Posterior cingulate gyrus (tissue), 11 donors: ENCODE measurements around the gene NLRP3.
"Not testable (repeated sequence)": the region's sequence is repeated elsewhere in the genome, so short reads cannot be mapped to it uniquely, and the experiment has no call there.

Experiments used
- DNase-seq, 10 donors: peaks; one replicate each; pipeline versions ENCODE4 v3.0.0 to v3.0.0-alpha.2; 2020 to 2021; ENCODE audit warnings: mixed read lengths in 3 of 10
- intact Hi-C: fragments of 100-400 bp; cut with DNase I; formaldehyde crosslinking; loops from one replicate; pipeline ENCODE4 v1.15.1; 2023

Gene NLRP3

DNA sequence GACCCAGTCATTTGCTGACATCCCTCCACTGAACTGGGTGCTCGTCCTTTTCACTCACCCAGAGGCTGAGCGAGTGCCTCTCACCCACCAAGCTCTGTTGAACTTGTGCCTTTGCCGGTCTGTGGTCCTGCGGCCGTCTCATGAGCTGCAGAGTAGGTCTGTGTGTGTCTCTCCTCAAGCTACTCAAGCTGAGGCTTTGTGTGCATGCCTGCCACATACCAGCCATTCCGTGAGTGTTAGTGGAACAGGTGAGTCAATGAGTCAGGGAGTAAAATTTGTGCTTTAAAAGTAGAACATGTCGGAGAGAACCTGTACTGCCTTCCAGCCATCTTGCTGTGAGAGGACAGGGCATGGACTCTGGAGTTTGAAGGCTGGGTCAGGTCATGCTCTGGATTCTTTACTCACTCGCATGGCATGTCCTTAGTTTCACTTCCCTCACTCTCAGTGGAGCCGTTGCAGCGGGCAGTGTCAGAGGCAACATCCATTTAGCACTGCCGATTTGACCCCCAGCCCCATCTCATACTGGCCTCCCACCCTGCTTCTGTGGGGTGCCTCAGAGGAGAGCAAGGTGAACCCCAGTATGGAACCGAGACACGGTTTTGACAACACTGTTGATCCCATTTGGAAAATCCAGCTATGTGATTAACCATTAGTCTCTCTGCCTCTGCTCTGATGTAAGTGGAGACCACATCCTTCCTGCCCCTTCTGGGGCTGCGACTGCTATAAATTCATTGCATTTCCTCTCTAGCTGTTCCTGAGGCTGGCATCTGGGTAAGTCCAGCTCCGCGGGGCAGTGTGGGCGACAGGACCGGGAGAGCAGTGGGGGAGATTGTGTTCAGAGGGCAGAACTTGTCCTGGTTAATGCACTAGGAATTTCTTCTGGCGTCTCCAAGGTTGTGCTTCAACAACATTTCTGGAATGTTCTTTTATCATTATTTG lies at the start of gene NLRP3:
TSS of gene NLRP3 (plus strand) at position 751 of the 939 bp plus-strand sequence. CDS start 2,628 bp downstream, outside the sequence.
- peak in 2 of 10 donors; percentile 16 to 65 for DNase-seq
- intact Hi-C loops = no loop called here

DNA sequence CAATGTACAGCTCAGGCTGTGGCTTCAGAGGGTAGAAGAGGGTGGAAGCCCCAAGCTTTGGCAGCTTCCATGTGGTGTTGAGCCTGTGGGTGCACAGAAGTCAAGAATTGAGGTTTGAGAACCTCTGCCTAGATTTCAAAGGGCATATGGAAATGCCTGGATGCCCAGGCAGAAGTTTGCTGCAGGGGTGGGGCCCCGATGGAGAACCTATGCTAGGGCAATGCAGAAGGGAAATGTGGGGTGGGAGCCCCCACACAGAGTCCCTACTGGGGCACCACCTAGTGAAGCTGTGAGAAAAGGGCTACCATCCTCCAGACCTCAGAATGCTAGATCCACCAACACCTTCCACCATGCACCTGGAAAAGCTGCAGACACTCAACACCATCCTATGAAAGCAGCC lies 49.6 kb upstream of the NLRP3 start:
- intact Hi-C loops = not testable (repeated sequence)
- peak in 1 of 10 donors; percentile 16 for DNase-seq

DNA sequence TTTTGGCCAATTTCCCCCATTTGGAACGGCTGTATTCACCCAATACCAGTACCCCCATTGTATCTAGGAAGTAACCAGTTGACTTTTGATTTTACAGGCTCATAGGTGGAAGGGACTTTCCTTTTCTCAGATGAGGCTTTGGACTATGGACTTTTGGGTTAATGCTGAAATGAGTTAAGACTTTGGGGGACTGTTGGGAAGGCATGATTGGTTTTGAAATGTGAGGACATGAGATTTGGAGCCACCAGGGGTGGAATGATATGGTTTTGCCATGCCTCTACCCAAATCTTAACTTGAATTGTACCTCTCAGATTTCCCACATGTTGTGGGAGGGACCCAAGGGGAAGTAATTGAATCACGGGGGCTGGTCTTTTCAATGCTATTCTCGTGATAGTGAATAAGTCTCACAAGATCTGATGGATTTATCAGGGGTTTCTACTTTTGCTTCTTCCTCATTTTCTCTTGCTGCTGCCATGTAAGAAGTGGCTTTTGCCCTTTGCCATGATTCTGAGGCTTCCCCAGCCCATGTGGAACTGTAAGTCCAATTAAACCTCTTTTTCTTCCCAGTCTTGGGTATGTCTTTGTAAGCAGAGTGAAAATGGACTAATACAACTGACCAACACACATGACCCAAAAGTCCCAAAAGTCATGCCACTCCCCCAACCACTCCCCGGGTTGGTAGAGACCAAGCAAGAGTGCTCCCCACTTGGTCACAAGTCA lies 48.9 kb upstream of the NLRP3 start:
- intact Hi-C loops = no loop called here

DNA sequence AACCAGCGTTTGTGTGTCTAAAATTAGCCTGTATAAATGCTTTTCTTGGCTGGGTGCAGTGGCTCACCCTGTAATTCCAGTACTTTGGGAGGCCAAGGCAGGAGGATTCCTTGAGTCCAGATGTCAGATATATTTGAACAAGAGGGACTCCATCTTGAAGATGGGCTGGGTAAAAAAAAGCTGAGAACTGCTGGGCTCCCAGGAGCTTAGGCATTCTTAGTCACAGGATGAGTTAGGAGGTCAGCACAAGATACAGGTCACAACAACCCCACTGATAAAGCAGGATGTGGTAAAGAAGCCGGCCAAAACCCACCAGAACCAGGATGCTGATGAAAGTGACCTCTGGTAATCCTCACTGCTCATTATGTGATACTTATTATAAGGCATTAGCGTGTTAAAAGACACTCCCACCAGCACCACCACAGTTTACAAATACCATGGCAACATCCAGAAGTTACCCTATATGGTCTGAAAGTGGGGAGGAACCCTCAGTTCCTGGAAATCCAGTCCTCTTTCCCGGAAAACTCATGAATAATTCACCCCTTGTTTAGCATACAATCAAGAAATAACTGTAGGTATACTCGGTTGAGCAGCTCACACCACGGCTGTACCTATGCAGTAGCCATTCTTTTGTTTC lies 48.1 kb upstream of the NLRP3 start:
- intact Hi-C loops = no loop called here
- DNase-seq = peak in 1 of 10 donors; percentile 3

More for the DNA sequence above, 48.9 kb upstream of the NLRP3 start:
- peak in 1 of 10 donors; percentile 8 for DNase-seq

DNA sequence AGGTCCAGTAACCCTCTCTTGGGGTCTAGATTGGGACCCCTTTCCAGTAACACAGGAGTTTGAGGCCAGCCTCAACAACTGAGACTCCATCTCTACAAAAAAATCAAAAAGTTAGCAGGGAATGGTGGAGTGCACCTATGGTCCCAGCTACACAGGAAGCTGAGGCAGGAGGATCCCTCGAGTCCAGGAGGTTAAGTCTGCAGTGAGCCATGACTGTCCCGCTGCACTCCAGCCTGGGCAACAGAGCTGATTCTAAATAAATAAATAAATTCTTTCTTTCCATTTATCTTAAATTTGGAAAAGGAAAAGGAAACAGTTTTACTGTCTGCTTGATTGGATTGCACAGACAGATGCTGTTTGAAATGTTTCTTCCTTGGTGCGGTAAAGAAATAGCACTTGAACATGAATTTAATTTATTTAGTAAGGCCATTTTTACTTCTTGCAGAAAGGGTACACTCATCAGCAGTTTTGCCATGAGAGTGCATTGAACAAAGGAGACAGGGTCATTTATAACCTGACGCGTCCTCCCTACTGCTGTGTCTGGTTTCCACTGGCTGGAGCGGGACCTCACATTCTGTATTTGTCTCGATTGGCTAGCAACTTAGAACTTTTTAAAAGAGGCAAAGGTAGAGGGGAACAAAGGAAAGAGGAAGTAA lies 47.4 kb upstream of the NLRP3 start:
- intact Hi-C loops = no loop called here
- peak in 1 of 10 donors; percentile 65 for DNase-seq

DNA sequence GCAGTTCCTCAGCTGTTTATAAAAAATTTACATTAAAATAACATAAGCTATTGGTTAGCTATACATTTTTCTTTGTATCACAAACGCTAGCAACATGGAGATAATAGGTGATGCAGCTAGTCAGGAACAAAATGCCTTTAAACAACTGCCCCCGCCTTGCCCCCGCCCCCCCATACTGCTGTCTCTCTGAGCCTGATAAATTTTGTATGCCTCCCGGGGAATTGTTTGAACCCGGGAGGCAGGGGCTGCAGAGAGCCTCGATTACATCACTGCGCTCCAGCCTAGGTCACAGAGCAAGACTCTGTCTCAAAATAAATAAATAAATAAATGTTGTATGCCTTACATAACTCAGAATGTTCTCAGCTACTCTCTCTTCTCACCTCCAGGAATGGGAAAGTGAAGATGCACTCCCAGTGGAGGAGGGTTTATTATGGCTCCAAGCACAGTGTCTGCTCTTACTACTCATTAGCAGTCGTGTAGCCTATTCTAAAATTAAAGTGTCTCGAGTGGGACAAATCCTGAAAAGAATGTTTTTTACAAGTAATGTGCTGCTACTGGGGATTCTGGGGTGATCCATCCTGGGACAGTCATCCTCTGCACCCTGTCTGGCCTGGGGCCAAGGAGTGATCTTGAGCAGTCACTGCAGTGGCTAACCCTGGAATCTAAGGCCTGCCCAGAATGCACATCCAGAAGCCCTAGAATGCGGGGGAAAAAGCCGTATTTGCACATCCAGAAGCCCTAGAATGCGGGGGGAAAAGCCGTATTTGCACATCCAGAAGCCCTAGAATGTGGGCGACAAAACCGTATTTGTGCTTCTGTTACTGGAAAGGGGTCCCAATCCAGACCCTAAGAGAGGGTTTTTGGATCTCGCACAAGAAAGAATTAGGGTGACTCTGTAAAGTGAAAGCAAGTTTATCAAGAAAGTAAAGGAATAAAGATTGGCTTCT lies 44.9 kb upstream of the NLRP3 start:
- DNase-seq = peak in 4 of 10 donors; percentile 28 to 71 (median 42)
- intact Hi-C loops = loop anchor here (10.0 kb wide), 1 partner anchor 204 kb away; no protein-coding TSS in a partner anchor

DNA sequence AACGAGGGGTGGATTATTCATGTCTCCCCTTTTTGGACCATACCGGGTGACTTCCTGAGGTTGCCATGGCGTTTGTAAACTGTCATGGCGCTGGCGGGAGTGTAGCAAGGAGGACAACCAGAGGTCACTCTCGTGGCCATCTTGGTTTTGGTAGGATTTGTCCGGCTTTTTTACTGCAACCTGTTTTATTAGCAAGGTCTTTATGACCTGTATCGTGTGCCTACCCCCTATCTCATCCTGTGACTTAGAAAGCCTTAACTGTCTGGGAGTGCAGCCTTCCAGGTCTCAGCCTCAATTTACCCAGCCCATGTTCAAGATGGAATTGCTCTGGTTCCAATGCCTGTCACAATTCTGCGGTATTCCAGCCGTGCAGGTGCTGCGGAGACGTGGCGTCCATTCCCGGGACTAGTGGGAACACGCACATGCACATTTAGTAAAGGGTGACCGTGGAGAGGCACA lies 44.1 kb upstream of the NLRP3 start:
- DNase-seq = peak in 1 of 10 donors; percentile 38
- intact Hi-C loops = loop anchor here (1.0 to 10.0 kb wide), 2 partner anchors 115 to 203 kb away; no protein-coding TSS in a partner anchor

DNA sequence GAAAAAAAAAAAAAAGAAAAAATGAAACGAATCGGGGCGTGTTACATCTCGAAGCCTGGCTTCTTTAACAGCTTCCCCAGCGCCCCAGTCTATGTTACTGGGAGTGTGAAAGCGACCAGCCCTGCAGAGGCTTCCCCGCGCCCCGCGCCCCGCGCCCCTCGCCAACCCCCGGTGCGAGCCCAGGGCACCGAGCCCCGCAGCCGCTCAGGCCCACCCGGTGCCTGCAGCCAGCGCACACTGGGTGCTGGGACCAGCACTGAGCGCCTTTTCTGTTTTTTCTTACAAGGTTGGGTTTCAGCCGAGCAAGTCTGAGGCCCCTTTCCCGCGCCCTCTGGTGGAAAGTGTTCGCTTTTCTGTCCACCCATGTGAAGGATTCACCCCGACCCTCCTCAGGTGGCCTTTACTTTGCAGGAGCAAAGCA lies 42.2 kb upstream of the NLRP3 start:
- intact Hi-C loops = loop anchor here (10.0 kb wide), 1 partner anchor 201 kb away; no protein-coding TSS in a partner anchor
- peak in 7 of 10 donors; percentile 16 to 89 (median 52) for DNase-seq

DNA sequence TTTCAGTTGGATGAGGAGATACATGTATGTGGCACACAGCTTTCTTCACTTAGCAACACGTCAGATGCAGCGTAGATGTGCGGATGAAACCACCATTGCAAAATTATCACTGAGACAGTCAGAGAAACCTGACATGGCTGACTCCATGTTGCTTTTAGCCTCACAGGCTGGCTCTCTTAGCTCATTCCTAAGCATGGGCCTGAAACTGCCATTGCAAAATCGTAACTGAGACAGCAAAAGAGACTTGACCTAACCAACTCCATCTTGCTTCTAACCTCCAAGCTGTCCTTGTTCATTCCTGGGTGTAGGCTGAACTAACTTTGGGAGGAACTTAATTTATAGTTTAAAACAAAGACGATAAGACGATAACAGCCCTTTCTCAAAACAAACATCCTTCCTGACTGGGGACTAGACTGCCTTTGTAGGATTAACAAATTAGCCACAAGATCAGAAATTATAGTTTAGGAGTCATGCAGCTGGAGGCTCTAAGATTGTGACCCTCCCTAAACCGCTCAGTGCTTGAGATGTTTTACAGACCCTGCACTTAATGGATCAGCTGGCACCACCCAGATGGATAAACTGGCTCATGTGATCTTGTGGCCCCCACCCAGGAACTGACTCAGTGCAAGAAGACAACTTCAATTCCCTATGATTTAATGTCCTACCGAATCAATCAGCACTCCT lies 41.2 kb upstream of the NLRP3 start:
- peak in 1 of 10 donors; percentile 1 for DNase-seq
- intact Hi-C loops = loop anchor here (10.0 kb wide), 1 partner anchor 200 kb away; no protein-coding TSS in a partner anchor

DNA sequence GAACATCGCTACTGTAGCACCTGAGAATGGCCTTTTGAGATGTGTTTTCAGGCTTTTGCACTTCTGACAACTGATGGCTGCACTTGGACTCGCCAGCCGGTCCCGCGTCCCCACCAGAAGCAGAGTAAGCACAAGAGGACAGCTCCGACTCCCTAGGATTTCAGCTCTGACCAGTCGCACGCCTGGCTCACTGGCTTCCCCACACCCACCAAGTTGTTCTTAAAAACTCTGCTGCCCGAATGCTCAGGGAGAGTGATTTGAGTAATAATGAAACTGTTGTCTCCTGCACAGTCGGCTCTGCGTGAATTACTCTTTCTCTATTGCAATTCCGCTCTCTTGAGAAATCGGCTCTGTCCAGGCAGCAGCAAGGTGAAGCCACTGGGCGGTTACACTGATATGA lies 40.2 kb upstream of the NLRP3 start:
- peak in 1 of 10 donors; percentile 27 for DNase-seq

DNA sequence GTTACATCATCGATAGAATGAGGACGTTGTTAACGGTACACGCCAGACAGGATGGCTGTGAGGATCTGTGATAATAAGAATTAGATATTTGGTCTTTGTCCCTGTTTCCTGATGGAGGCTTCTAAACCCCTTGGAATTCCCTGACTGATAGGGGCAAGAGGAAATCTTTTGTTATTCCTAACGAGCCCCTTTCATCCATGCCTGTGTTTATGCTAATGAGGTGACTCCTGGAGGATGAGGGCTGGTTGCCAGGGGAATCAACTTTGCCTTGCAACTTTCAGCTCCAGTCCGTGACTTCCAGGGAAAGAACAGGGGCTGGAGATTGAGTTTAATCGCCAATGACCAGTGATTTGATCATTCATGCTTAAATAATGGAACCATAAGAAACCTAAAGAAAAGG lies 39.3 kb upstream of the NLRP3 start:
- intact Hi-C loops = loop anchor here (10.0 kb wide), 1 partner anchor 198 kb away; no protein-coding TSS in a partner anchor
- DNase-seq = peak in 1 of 10 donors; percentile 8

More for the DNA sequence above, 40.2 kb upstream of the NLRP3 start:
- intact Hi-C loops = loop anchor here (10.0 kb wide), 1 partner anchor 199 kb away; no protein-coding TSS in a partner anchor

DNA sequence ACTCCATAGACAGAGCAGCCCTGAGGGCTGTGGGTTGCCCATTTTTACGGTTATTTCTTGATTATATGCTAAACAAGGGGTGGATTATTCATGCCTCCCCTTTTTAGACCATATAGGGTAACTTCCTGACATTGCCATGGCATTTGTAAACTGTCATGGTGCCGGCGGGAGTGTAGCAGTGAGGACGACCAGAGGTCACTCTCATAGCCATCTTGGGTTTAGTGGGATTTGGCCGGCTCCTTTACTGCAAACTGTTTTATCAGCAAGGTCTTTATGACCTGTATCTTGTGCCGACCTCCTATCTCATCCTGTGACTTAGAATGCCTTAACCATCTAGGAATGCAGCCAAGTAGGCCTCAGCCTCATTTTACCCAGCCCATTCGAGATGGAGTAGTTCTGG lies 38.3 kb upstream of the NLRP3 start:
- intact Hi-C loops = loop anchor here (10.0 kb wide), 1 partner anchor 197 kb away; no protein-coding TSS in a partner anchor
- peak in 1 of 10 donors; percentile 16 for DNase-seq

DNA sequence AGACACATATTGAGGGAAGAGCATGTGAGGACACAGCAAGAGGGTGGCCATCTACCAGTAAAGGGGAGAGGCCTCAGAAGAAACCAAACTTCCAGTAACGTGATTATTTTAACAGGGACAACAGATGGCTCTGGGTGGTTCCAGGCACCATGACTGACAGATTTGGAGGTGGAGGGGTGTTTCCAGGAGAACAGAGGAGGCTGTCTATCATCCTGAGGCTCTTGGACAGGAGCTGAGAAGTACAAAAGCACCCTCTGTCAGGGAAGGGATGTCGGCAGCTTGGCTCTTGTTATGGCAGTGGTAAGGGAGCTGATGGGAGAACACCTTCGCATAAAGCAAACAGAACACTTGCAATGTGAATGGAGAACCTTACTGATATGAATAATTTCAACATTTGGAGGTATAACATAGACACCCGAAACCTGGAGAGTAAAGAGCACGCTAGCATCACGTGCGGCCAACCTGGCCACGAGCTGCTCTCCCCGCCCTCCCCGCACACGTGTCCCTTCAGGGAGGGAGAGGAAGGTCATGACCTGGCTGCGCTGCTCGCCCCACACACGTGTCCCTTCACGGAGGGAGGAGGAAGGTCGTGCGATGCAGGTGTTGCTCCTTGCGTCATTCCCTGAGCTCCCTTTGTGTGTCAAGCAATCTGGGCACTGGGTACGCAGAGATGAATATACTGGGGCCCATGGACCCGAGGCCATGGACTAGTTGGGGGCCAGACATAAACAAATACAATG lies 37.5 kb upstream of the NLRP3 start:
- intact Hi-C loops = loop anchor here (10.0 kb wide), 1 partner anchor 196 kb away; no protein-coding TSS in a partner anchor
- DNase-seq = no peak

DNA sequence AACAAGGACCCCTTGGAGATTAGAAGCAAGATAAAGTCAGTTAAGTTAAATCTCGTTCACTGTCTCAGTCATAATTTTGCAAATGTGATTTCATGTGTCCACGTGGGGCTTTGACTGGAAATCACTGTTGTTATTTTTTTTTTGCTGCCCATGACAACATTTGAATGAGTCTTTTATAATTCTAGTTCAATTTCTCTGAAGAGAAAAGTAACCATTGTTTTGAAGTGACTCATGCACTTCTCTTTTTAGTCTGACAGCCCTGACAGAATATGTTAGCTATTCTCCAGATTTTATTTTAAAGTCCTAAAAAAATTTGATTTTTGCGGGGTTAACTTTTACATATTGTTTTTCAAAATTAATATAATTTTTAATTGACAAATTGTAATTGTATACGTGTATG lies 30.7 kb upstream of the NLRP3 start:
- no peak for DNase-seq
- intact Hi-C loops = loop anchor here (5.0 to 10.0 kb wide), 2 partner anchors 60 to 102 kb away; no protein-coding TSS in a partner anchor

DNA sequence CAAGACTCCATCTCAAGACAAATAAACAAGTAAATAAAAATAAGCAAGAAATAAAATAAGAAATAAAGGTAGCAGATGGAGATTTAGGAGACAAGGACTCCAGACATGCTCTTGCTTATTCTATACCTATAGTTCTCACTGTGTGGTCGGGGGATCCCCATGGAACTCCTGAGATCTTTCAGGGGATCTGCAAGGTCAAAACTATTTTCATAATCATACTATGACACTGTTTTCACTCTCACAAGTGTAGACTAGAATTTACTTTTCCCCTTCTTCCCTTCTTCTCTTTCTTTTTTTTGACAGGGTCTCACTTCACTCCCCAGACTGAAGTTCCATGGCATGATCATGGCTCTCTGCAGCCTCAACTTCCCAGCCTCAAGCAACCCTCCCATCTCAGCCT lies 29.8 kb upstream of the NLRP3 start:
- DNase-seq = no peak

DNA sequence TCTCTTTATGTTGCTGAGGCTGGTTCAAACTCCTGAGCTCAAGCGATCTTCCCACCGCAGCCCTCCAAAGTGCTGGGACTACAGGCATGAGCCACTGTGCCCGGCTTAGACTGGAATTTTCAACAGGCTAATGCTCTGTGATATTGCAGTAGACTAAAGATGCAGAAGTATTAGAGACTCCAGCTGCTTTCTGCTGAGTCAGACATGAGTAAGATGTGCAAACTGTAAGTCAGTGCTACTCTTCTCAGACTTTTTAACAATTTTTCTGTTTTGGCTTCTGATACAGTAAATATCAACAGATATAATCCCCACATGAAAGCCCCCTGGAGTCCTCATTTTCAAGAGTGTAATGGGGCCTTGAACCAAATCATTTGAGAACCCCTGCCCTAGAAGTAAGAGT lies 29.3 kb upstream of the NLRP3 start:
- intact Hi-C loops = loop anchor here (5.0 to 10.0 kb wide), 2 partner anchors 58 to 101 kb away; no protein-coding TSS in a partner anchor
- no peak for DNase-seq

More for the DNA sequence above, 29.8 kb upstream of the NLRP3 start:
- intact Hi-C loops = loop anchor here (5.0 to 10.0 kb wide), 2 partner anchors 59 to 101 kb away; no protein-coding TSS in a partner anchor

DNA sequence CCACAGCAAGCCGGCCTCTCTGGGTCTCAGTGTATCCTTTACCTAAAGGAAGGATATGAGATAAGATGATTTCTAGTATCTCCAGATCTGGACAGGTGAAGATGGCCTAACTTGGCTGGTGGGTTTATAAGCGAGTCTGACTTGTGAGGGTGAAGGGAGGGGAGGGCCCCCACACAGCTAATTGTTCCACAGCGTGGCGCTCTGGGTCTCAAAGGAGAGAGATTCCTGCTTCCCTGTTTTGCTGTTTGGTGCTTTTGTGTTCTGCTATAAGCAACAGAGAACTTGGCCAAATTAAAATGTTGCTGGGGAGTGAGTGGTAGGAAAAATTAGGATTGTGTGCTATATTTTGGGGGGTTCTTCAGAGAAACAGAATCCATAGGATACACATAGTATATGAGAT lies 28.9 kb upstream of the NLRP3 start:
- DNase-seq = peak in 1 of 10 donors; percentile 83
- intact Hi-C loops = loop anchor here (5.0 to 10.0 kb wide), 2 partner anchors 58 to 100 kb away; no protein-coding TSS in a partner anchor
